ENCODE results near the gene RETN. TPM values are rescaled to one million over a fixed set of nuclear protein-coding genes. Genes with fewer than 3 reads are reported as not detected.

RETN gene
- total and polyA plus RNA-seq, 8 donors: 2.2 to 5.9 TPM; not detected in 6

DNA sequence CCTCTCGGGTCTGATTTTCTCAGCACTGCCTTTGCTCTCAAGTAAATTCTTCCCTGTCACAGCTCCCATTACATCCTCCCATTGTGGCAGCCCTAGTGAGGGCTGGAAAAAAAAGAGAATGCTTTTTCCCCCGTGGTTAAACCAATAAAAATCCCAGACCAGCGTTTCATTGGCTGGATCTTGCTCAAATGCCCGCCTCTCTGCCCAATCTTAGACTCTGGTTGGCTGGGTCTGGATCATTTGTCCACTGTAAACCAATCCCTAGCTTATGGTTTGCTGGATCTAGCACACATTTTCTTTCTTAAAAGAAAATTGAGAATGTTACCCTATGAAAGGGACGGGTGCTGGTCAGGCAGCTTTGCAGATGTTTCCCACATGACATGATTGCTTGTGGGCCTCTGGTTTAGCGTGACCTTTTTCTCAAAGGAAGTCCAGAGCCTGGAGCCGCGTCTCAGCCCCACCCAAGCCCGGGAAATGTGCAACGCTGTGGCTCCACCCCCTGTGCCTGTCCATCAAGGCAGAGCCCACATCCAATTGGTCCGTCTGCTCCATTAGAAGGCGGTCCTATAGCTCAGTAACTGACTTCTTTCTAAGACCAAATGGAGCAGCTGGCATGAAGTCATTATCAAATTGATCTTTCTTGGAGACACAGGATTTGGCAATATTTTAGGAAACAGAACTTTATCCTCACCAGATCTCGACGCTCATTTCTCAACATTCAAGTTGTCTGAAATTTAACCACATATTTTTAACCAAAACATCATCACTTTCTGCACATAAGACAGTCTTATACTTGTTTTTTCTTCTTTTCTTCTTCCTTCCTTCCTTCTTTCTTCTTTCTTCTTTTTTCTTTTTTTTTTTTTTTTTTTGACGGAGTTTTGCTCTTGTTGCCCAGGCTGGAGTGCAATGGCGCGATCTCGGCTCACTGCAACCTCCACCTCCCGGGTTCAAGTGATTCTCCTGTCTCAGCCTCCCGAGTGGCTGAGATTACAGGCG, 5.5 kb downstream of the RETN start:
- no peak overlapping the region for H3K27ac ChIP-seq
- WGBS, 2 donors: 50 to 51% methylated on average over 20 to 21 of the region's 21 CpGs
- no peak overlapping the region for H3K4me3 ChIP-seq
- no peaks in the 10 kb centered on the region for H3K9me3 ChIP-seq
- no peaks in the 10 kb centered on the region for H3K4me1 ChIP-seq
- TF ChIP-seq, protein P1, sequence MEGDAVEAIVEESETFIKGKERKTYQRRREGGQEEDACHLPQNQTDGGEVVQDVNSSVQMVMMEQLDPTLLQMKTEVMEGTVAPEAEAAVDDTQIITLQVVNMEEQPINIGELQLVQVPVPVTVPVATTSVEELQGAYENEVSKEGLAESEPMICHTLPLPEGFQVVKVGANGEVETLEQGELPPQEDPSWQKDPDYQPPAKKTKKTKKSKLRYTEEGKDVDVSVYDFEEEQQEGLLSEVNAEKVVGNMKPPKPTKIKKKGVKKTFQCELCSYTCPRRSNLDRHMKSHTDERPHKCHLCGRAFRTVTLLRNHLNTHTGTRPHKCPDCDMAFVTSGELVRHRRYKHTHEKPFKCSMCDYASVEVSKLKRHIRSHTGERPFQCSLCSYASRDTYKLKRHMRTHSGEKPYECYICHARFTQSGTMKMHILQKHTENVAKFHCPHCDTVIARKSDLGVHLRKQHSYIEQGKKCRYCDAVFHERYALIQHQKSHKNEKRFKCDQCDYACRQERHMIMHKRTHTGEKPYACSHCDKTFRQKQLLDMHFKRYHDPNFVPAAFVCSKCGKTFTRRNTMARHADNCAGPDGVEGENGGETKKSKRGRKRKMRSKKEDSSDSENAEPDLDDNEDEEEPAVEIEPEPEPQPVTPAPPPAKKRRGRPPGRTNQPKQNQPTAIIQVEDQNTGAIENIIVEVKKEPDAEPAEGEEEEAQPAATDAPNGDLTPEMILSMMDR (IDR thresholded peaks at IDR 0.05): no peak
- DNase-seq (peak in 3 of 6 donors; percentile 30 to 46 (median 45)), FAIRE-seq (no peak), ATAC-seq (peak; percentile 57 to 89 (median 83))
- H3K36me3 ChIP-seq: no peaks in the 10 kb centered on the region
- peaks cover 0 to 6% (median 0%) of the 10 kb centered on the region in 4 donors for H3K27me3 ChIP-seq
- intact Hi-C loops (cut with DNase I): loop anchor here in 1 of 3 donors (5.0 to 10.0 kb wide), 3 partner anchors 107 to 310 kb away; no protein-coding TSS in a partner anchor

GRCh38 chr19:7676376-7676775, 7.5 kb downstream of the RETN start:
- FAIRE-seq (no peak), DNase-seq (no peak), ATAC-seq (no peak)
- TF ChIP-seq, protein P1 (IDR thresholded peaks at IDR 0.05): no peak
- intact Hi-C loops (cut with DNase I): loop anchor here in 1 of 3 donors (5.0 to 10.0 kb wide), 3 partner anchors 109 to 312 kb away; no protein-coding TSS in a partner anchor
- no peak overlapping the region for H3K27ac ChIP-seq
- 28 to 49% methylated on average over 7 of the region's 7 CpGs for WGBS, 2 donors
- no peak overlapping the region for H3K4me3 ChIP-seq
- H3K4me1 ChIP-seq: peaks cover 0 to 3% (median 0%) of the 10 kb centered on the region in 3 donors
- no peaks in the 10 kb centered on the region for H3K36me3 ChIP-seq
- no peaks in the 10 kb centered on the region for H3K9me3 ChIP-seq
- H3K27me3 ChIP-seq: no peaks in the 10 kb centered on the region

- 19 to 35% methylated on average over 10 of the region's 10 CpGs for WGBS, 2 donors
- Histone ChIP-seq H3K36me3 (no peaks in the 10 kb centered on the region), H3K27ac (no peak within 1 kb of the TSS), H3K4me1 (peaks cover 0 to 3% (median 0%) of the 10 kb centered on the region in 3 donors), H3K27me3 (no peaks in the 10 kb centered on the region), H3K4me3 (no peak within 1 kb of the TSS), H3K9me3 (no peaks in the 10 kb centered on the region)
- ATAC-seq: no peak
- FAIRE-seq: no peak
- DNase-seq: no peak
- TF ChIP-seq, protein P1 (IDR thresholded peaks at IDR 0.05): no peak
- intact Hi-C loops (cut with DNase I): loop anchor here in 1 of 3 donors (5.0 to 10.0 kb wide), 3 partner anchors 110 to 312 kb away; no protein-coding TSS in a partner anchor
Measured at GRCh38 chr19:7676854-7677253, 8.0 kb downstream of the RETN start, which contains the start of gene MCEMP1. MCEMP1 (plus strand) TSS chr19:7677090; CDS start chr19:7677121, 31 bp downstream.

DNA sequence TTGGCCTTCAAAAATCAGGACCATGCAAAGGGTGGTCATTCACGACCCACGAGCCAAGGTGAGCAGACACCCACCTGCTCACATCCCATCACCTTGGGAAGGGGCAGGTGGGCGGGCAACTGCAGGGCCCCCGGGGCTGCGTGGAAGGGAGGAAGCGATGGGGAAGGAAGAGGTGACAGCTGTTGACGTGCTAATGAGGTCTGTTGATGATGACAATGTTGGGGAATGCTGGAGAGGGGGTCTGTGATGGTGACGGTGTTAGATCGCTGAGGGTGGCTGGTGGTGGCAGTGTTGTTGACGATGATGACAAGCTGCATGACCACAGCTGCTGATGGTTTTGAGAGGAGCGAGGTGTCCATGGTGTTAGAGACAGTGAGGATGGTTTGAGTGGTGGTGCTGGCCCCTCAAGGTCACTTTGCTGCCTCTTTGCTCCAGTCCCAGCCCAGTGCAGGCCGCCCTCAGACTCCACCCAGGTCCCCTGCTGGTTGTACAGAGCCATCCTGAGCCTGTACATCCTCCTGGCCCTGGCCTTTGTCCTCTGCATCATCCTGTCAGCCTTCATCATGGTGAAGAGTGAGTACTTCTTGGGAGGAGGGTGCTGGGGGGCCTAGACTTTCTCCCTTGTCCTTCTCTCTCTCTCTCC, 8.9 kb downstream of the RETN start:
- peaks cover 0 to 3% (median 0%) of the 10 kb centered on the region in 3 donors for H3K4me1 ChIP-seq
- no peak overlapping the region for H3K27ac ChIP-seq
- H3K9me3 ChIP-seq: no peaks in the 10 kb centered on the region
- no peak for ATAC-seq
- TF ChIP-seq, protein P1 (IDR thresholded peaks at IDR 0.05): no peak
- FAIRE-seq: no peak
- no peaks in the 10 kb centered on the region for H3K36me3 ChIP-seq
- WGBS, 2 donors: 27 to 38% methylated on average over 12 of the region's 12 CpGs
- H3K27me3 ChIP-seq: no peaks in the 10 kb centered on the region
- H3K4me3 ChIP-seq: no peak overlapping the region
- no peak for DNase-seq
- intact Hi-C loops (cut with DNase I): loop anchor here in 1 of 3 donors (5.0 to 10.0 kb wide), 3 partner anchors 110 to 313 kb away; no protein-coding TSS in a partner anchor
